Esophagus mucosa (tissue), 1 donor: ENCODE results near the gene HRCT1. TPM values are rescaled to one million over a fixed set of nuclear protein-coding genes. Genes with fewer than 3 reads are reported as not detected.
A peak's percentile ranks its signal among the peaks of the same experiment; 100 is the strongest.
"Not testable (repeated sequence)": the region's sequence is repeated elsewhere in the genome, so short reads cannot be mapped to it uniquely, and the experiment has no call there.

Experiments
- ATAC-seq: fragments of 200-7000 bp; cut with Tn5 transposase; one replicate; pipeline ENCODE4 v1.9.1; 2020
- total RNA-seq: library from RNA; stranded (reverse); gene quantifications from one replicate; pipeline ENCODE4 v1.2.4, GENCODE V29; 2023
- donor health status: DM: yes; HTN: yes; CAD: no.

The HRCT1 gene
- total RNA-seq, 1 donor from 2014 or later: 1.2 TPM

GRCh38 chr9:35897376-35898099, 8.5 kb upstream of the HRCT1 start:
- ATAC-seq: not testable (repeated sequence)

GRCh38 chr9:35898337-35898736, 7.7 kb upstream of the HRCT1 start:
- ATAC-seq: no peak

- no peak for ATAC-seq
These were observed 7.0 kb upstream of the HRCT1 start for GRCh38 chr9:35899021-35899420.

GRCh38 chr9:35903049-35903448, 3.0 kb upstream of the HRCT1 start:
- ATAC-seq: peak; percentile 53

GRCh38 chr9:35904338-35904737, 1.7 kb upstream of the HRCT1 start:
- no peak for ATAC-seq

- no peak for ATAC-seq
These were observed 786 bp upstream of the HRCT1 start for GRCh38 chr9:35905051-35905781.

DNA sequence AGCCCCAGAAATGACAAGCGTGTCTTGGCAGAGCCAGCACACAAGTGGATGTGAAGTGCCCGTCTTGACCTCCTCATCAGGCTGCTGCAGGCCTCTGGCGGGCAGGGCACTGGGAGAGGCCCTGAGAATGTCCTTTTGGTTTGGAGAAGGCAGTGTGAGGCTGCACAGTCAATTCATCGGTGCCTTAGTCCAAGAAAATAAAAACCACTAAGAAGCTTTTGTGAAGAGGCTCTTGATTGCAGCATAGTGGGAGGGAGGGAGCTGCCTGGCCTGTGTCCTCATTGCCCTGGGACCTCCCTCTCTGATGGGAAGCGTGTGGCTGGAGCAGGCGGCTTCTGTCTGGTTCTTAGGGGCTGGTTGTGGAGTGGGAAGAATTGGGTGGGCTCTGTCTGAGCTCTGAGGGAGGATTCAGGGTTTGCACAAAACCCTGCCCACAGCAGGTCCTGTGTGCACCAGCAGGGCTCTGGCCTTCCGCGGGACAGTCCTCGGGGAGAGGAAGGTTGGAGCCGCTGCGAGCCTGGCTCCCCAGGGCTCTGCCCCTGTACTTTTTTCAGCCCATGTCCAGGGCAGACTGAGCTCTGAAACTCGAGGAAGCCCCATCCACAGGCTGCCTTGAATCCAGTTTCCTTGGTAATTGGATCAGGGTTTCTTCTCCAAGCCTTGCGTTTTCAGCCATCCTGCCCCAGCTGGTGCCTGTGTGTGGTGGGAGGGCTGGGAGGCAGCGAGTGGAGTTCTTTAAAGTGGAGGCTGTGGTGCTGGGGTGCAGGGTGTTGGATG, 1.1 kb downstream of the HRCT1 start:
- no peak for ATAC-seq

- peak; percentile 39 for ATAC-seq
These were observed 1.9 kb downstream of the HRCT1 start for GRCh38 chr9:35907711-35908503.

DNA sequence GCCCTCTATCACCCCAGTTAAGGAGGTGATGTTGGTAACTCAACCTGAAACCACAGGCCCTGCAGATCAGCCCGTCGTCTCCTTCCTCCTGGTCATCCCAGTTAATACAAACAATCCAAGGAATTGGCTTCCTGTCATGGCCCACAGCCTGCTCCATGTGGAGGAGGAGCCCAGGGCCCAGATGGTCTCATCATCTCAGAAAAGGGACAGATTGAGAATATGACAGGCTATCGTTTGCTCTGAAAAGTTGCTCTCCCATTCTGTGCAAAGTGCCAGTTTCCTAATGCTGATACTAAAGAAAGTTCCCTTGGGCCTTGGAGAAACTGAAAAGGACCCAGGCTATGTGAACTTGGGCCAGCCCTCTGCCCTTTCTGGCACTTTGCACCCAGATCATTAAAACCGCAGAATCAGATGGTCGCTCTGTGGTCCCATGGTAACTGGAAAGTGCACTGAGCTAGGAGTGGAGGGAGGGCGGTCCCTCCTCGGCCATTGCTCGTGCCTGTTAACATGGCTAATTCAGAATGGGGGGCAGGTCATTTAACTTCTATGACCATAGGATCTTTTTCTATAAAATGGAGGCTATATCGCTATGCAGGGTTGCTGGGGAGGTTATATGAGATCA, 2.6 kb downstream of the HRCT1 start:
- ATAC-seq: no peak

DNA sequence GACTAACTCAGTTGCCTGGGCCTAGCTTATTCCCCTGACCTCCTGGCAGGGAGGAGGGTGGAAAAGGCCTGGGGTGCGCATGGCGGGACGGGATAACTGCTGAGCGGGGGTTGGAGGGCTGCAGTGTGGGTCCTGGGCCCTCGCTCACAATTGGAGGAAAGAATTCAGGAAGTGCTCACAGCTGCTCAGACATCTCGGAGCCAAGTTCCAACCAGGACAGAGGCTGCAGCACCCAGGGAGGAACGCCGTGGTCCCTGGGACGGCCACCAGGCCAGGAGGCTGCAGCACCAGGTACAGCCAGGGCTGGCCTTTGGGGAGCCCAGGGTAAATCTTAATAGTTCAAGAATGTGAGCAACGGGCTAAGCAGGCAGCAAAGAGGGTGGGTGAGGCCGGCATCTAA, 3.3 kb downstream of the HRCT1 start, which contains the start of gene SPAAR:
Gene SPAAR, plus strand, starts transcription at position 217 of the 400 bp plus-strand sequence. CDS start 974 bp downstream, outside the sequence.
- ATAC-seq: no peak

DNA sequence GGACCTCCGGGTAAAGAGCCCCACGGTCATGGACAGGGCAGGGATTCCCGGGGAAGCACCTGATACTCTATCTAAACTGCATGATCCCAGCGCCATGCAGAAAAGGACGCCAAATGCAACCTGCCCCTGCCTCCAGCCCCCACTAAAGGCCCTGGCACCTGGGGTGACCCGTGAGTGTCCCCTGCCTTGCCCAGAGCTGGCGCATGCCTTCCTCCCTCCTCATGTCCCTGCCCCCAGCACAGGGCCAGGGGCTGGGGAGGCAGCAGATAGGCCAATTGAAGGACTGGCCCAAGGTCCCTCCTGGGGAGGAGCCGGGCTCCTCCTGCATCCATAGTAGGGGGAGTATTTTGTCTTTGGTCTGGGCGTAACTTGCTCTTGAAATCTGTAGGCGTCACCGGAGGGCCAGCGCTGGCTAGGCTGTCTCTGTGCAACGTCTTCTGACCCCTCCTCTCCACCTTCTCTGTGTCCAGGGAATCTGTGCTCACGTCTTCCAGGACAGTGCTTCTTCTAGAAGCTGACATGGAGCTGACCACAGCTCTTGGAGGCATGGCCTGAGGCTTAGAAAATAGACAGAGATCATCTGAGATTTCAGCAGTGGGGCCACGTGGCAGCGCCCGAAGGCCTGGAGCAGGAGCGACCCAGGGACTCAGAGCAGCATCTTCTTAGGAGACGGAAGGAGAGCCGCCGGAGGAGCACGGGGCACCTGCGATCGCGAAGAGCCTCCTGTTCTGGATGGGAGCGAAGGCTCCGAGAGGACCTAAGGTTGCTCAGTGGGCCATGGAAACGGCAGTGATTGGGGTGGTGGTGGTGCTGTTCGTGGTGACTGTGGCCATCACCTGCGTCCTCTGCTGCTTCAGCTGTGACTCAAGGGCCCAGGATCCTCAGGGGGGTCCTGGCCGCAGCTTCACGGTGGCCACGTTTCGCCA, 3.9 kb downstream of the HRCT1 start:
- no peak for ATAC-seq

- ATAC-seq: no peak
These were observed 4.8 kb downstream of the HRCT1 start for GRCh38 chr9:35910613-35911359.

- no peak for ATAC-seq
These were observed 5.7 kb downstream of the HRCT1 start for GRCh38 chr9:35911690-35912089.

- ATAC-seq: no peak
These were observed 6.9 kb downstream of the HRCT1 start for GRCh38 chr9:35912791-35913400.

- ATAC-seq: not testable (repeated sequence)
These were observed 7.4 kb downstream of the HRCT1 start for GRCh38 chr9:35913429-35913828.

GRCh38 chr9:35914301-35914807, 8.4 kb downstream of the HRCT1 start:
- ATAC-seq: peak; percentile 65

GRCh38 chr9:35915681-35916294, 9.8 kb downstream of the HRCT1 start:
- no peak for ATAC-seq

DNA sequence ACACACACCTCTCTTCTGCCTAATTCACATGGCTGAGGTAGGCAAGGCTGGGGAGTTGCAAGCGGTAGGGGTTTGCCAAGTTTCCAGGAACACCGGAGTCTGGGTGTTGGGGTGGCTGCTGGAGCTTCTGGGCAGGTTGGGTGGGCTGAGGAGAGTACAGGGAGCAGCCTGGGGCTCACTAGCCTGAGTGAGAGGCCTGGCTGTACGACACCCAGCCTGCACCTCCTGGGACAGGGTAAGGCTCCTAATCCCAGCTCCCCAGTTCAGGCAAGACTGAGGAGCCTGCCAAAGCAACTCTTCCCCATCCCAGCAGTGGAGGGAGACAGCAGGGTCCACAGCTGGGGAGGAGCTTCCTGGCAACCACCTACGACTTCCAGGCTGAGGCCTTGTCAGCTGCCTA, 11.3 kb downstream of the HRCT1 start:
- no peak for ATAC-seq

DNA sequence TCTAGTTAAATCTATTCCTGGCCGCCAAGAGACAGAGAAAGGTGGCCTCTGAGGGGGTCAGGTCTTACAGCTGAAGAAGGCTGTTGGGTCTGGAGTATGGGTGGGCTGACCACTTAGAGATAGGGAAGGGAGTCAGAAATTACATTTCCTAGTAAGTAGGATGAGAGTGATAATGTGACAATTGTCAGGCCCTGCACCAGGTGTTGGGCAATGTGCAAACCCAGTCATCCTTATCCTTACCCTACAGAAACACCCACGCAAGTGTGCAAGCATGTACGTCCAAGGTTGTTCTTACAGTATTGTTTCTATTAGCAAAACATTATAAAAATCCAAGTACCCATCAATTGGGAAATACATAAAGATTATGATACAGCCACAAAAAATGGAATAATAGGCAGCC, 12.8 kb downstream of the HRCT1 start:
- no peak for ATAC-seq
